Fibroblast of lung (primary cell): ENCODE measurements around the gene CST7. TPM values are rescaled to one million over a fixed set of nuclear protein-coding genes. Genes with fewer than 3 reads are reported as not detected.
"Not testable (repeated sequence)": the region's sequence is repeated elsewhere in the genome, so short reads cannot be mapped to it uniquely, and the experiment has no call there.

Experiments
- DNase-seq, 2 donors: peaks; one replicate each; pipeline versions ENCODE4 v3.0.0 to v3.0.0-alpha.2; 2010; ENCODE audit warnings: low read depth in 2 of 2
- H2AFZ ChIP-seq: 2 replicates; pipeline ENCODE4 v1.5.1; 2012; ENCODE audit warnings: low read length, control low read depth, inconsistent platforms
- H3K27ac ChIP-seq: 2 replicates; pipeline ENCODE4 v1.5.1; 2011; ENCODE audit warnings: low read length, control low read depth; ENCODE audit not compliant: insufficient read depth
- H3K27me3 ChIP-seq: 2 replicates; pipeline ENCODE4 v1.5.1; 2011; ENCODE audit warnings: mild to moderate bottlenecking, low read length; ENCODE audit not compliant: control insufficient read depth, insufficient read depth
- H3K36me3 ChIP-seq: 2 replicates; pipeline ENCODE4 v1.5.1; 2011; ENCODE audit warnings: low read length; ENCODE audit not compliant: control insufficient read depth, insufficient read depth
- H3K4me1 ChIP-seq: 2 replicates; pipeline ENCODE4 v1.5.1; 2011; ENCODE audit warnings: low read length; ENCODE audit not compliant: control insufficient read depth, insufficient read depth; ENCODE audit errors: extremely low read depth
- H3K4me2 ChIP-seq: 2 replicates; pipeline ENCODE4 v1.5.1; 2011; ENCODE audit warnings: low read length, control low read depth; ENCODE audit not compliant: insufficient read depth; ENCODE audit errors: extremely low read depth
- H3K4me3 ChIP-seq, 4 experiments: fragments of 200-600 bp in 1 of 4; sonication (generic) in 1 of 4; replicated peaks in 1 of 4; 2 replicates each; pipeline ENCODE4 v1.5.1; 2011 to 2016; ENCODE audit warnings: low read length in 4 of 4, low read depth in 3 of 4, mild to moderate bottlenecking in 3 of 4, control low read depth in 2 of 4, inconsistent platforms in 1 of 4, mixed read lengths in 1 of 4; ENCODE audit not compliant: insufficient read depth in 1 of 4; ENCODE audit errors: control extremely low read depth in 1 of 4
- H3K79me2 ChIP-seq: 2 replicates; pipeline ENCODE4 v1.5.1; 2012; ENCODE audit warnings: mild to moderate bottlenecking, low read length, inconsistent platforms; ENCODE audit not compliant: control insufficient read depth, insufficient read depth
- H3K9ac ChIP-seq: 2 replicates; pipeline ENCODE4 v1.5.1; 2011; ENCODE audit warnings: mild to moderate bottlenecking, low read length, control low read depth; ENCODE audit not compliant: insufficient read depth
- H3K9me3 ChIP-seq: 2 replicates; pipeline ENCODE4 v1.5.1; 2012; ENCODE audit warnings: low read depth, low read length; ENCODE audit not compliant: control insufficient read depth, insufficient read depth
- H4K20me1 ChIP-seq: 2 replicates; pipeline ENCODE4 v1.5.1; 2011; ENCODE audit warnings: low read length; ENCODE audit not compliant: control insufficient read depth, insufficient read depth; ENCODE audit errors: extremely low read depth
- EZH2 ChIP-seq: IDR thresholded peaks from 2 replicates; pipeline ENCODE4 v1.5.1; 2012; ENCODE audit warnings: low read length, control low read depth, mild to moderate bottlenecking; ENCODE audit errors: missing control alignments
- polyA plus RNA-seq, 2 donors: library from polyadenylated mRNA; depleted of rRNA in 1 of 2; stranded (reverse) in 1 of 2; unstranded in 1 of 2; fragments of >200 nt; gene quantifications; 2 replicates each; pipeline ENCODE4 v1.2.1, GENCODE V29; 2011 to 2012; ENCODE audit warnings: missing spikeins in 1 of 2
- total RNA-seq: library from RNA; depleted of rRNA; stranded (reverse); fragments of >200 nt; gene quantifications from 2 replicates; pipeline ENCODE4 v1.2.1, GENCODE V29; 2014
- TF ChIP-seq, protein P1 (sequence below), 2 donors: IDR thresholded peaks in 1 of 2; conservative IDR thresholded peaks in 1 of 2; 1 replicate in 1 of 2; 2 replicates in 1 of 2; pipeline ENCODE4 v1.5.1; 2011 to 2012; ENCODE audit warnings: low read length in 2 of 2, control low read depth in 1 of 2, inconsistent platforms in 1 of 2, low read depth in 1 of 2, mild to moderate bottlenecking in 1 of 2

Gene CST7
- total and polyA plus RNA-seq, 2 donors (not counting 1 experiment from before 2014, with no cell fraction given): not detected

DNA sequence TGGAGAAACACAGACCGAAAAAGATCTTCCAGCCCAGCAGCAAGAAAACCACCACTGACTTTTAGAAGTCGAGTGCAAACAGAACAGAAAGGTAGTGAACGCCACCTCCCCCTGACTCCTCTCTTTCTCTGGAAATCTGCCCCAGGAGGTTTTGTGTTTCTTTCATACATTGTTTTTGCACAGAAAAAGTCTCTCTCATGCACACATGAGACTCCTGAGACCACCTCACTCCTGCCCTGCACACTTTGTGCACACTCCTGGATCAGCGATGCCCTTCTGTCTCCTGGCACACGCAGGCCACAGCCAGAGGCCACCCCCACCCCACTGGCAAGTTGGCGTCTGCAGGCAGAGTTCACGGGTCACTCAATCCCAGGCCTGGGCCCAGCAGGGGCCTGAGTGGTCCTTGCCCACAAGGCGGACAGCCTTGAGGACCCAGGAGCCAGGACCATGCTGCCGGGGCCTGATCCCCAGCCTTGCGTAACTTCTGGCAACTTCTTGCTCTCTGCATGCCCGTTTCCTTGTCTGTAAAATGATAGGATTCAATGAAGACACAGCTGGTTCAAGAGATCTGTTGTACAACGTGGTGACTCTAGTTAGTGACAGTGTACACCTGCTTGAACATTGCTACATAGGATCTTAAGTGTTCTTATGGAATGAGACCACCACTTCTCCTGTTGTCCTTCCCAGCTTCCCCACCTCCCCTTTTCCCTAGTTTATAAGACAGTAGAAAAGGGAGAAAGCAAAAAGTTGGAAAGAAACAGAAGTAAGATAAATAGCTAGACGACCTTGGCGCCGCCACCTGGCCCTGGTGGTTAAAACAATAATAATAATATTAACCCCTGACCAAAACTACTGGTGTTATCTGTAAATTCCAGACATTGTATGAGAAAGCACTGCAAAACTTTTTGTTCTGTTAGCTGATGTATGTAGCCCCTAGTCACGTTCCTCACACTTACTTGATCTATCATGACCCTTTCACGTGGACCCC is 30.2 kb upstream of the CST7 start:
- no peaks in the 10 kb centered on the region for H3K79me2 ChIP-seq
- no peak overlapping the region for H3K9ac ChIP-seq
- DNase-seq: no peak
- no peak overlapping the region for H3K4me2 ChIP-seq
- H3K27me3 ChIP-seq: no peaks in the 10 kb centered on the region
- no peak overlapping the region for H3K4me3 ChIP-seq
- H4K20me1 ChIP-seq: no peaks in the 10 kb centered on the region
- no peak for TF ChIP-seq EZH2
- TF ChIP-seq, protein P1, sequence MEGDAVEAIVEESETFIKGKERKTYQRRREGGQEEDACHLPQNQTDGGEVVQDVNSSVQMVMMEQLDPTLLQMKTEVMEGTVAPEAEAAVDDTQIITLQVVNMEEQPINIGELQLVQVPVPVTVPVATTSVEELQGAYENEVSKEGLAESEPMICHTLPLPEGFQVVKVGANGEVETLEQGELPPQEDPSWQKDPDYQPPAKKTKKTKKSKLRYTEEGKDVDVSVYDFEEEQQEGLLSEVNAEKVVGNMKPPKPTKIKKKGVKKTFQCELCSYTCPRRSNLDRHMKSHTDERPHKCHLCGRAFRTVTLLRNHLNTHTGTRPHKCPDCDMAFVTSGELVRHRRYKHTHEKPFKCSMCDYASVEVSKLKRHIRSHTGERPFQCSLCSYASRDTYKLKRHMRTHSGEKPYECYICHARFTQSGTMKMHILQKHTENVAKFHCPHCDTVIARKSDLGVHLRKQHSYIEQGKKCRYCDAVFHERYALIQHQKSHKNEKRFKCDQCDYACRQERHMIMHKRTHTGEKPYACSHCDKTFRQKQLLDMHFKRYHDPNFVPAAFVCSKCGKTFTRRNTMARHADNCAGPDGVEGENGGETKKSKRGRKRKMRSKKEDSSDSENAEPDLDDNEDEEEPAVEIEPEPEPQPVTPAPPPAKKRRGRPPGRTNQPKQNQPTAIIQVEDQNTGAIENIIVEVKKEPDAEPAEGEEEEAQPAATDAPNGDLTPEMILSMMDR (conservative IDR thresholded peaks at IDR 0.05 in 1 of 2, IDR thresholded peaks at IDR 0.05 in 1 of 2; ENCODE audit: low read depth in 1 of 2, low read length in 2 of 2): no peak
- H3K27ac ChIP-seq: no peak overlapping the region
- H3K36me3 ChIP-seq: no peaks in the 10 kb centered on the region
- no peaks in the 10 kb centered on the region for H3K9me3 ChIP-seq
- no peaks in the 10 kb centered on the region for H3K4me1 ChIP-seq
- H2AFZ ChIP-seq: no peak overlapping the region

DNA sequence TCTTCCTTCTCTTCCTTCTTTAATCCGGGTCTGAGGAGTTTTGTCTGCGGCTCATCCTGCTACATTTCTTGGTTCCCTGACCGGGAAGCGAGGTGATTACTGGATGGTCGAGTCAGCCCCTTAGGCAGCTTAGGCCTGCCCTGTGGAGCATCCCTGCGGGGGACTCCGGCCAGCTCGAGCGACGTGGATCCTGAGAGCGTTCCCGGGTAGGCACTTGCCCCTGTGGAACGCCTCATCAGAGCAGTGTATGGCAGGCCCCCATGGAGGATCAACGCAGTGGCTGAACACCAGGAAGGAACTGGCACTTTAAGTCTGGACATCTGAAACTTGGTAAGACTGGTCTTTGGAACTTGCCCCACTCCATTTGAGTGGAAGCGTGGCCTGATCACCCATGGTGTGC is 29.4 kb upstream of the CST7 start:
- not testable (repeated sequence) for H3K4me1 ChIP-seq, H3K4me3 ChIP-seq, DNase-seq

DNA sequence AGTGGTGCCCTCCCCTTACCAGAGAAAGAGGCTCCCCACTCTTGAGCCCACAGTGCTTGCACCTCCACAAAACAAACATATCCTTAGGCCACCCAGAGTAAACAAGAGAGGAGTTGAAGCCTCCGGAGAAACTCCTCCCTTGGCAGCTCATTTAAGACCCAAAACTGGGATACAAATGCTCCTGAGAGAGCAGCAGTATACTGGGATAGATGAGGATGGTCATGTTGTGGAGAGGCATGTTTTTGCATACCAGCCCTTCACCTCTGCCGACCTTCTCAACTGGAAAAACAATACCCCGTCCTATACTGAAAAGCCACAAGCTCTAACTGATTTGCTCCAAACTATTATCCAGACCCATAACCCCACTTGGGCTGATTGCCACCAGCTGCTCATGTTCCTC is 28.4 kb upstream of the CST7 start:
- H3K27me3 ChIP-seq, H3K4me2 ChIP-seq, H4K20me1 ChIP-seq, H3K27ac ChIP-seq, H2AFZ ChIP-seq, H3K36me3 ChIP-seq, H3K4me1 ChIP-seq, H3K79me2 ChIP-seq, H3K9ac ChIP-seq, DNase-seq, H3K9me3 ChIP-seq, H3K4me3 ChIP-seq: not testable (repeated sequence)

More for the DNA sequence above, 29.4 kb upstream of the CST7 start:
- not testable (repeated sequence) for H3K79me2 ChIP-seq, H3K27me3 ChIP-seq, H3K9ac ChIP-seq, H2AFZ ChIP-seq, H3K27ac ChIP-seq, H3K36me3 ChIP-seq, H4K20me1 ChIP-seq, H3K9me3 ChIP-seq, H3K4me2 ChIP-seq

DNA sequence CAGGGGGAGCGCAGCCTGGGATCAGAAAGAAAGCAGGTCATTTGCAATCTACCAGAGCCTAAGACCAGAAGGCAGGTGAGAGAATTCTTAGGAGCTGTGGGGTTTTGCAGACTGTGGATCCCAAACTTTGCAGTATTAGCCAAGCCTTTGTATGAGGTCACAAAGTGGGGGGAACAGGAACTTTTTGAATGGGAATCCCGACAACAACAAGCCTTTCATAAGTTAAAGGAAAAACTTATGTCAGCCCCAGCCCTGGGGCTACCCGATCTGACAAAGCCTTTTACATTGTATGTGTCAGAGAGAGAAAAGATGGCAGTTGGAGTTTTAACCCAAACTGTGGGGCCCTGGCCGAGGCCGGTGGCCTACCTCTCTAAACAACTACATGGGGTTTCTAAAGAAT is 19.8 kb upstream of the CST7 start:
- not testable (repeated sequence) for H3K4me1 ChIP-seq, H3K4me3 ChIP-seq, H2AFZ ChIP-seq, H3K36me3 ChIP-seq, H4K20me1 ChIP-seq, H3K79me2 ChIP-seq, H3K9me3 ChIP-seq, H3K9ac ChIP-seq, DNase-seq, H3K27me3 ChIP-seq, H3K27ac ChIP-seq, H3K4me2 ChIP-seq
